GM12891 (cell line): ENCODE measurements around the gene LRIT2.
"Not testable (repeated sequence)": the region's sequence is repeated elsewhere in the genome, so short reads cannot be mapped to it uniquely, and the experiment has no call there.

Experiments
- DNase-seq: peaks from one replicate; pipeline ENCODE4 v3.0.0; 2011; ENCODE audit warnings: low spot score; ENCODE audit not compliant: insufficient read length
- FAIRE-seq: peaks from 2 replicates; lab custom pipeline; 2011; peaks lifted over from hg19 to GRCh38; lab: Jason Lieb, UNC
- PAX5 ChIP-seq: IDR thresholded peaks from 2 replicates; pipeline ENCODE4 v1.6.1; 2011; ENCODE audit warnings: low read length, moderate library complexity, mild to moderate bottlenecking; ENCODE audit not compliant: insufficient read depth, severe bottlenecking
- POLR2A ChIP-seq: IDR thresholded peaks from 2 replicates; pipeline ENCODE4 v1.6.1; 2011; ENCODE audit warnings: low read depth, low read length, control low read depth
- POLR2AphosphoS5 ChIP-seq: IDR thresholded peaks from 2 replicates; pipeline ENCODE4 v1.6.1; 2011; ENCODE audit warnings: low read depth, low read length, control low read depth
- POU2F2 ChIP-seq: IDR thresholded peaks from 2 replicates; pipeline ENCODE4 v1.6.1; 2011; ENCODE audit warnings: low read depth, mild to moderate bottlenecking, control low read depth, low read length, moderate library complexity
- SPI1 ChIP-seq: IDR thresholded peaks from 2 replicates; pipeline ENCODE4 v1.6.1; 2011; ENCODE audit warnings: low read depth, low read length, control low read depth
- TAF1 ChIP-seq: IDR thresholded peaks from 2 replicates; pipeline ENCODE4 v1.6.1; 2011; ENCODE audit warnings: low read depth, low read length, control low read depth

The LRIT2 gene

GRCh38 chr10:84193327-84193726 is 32.0 kb downstream of the LRIT2 start:
- no peak for FAIRE-seq

GRCh38 chr10:84191106-84191505 is 34.2 kb downstream of the LRIT2 start:
- FAIRE-seq, result no peak
- no peak for DNase-seq
- TF ChIP-seq PAX5, result no peak
- TF ChIP-seq SPI1, result no peak
- no peak for TF ChIP-seq POLR2AphosphoS5
- no peak for TF ChIP-seq POU2F2
- no peak for TF ChIP-seq TAF1
- no peak for TF ChIP-seq POLR2A

More at GRCh38 chr10:84193327-84193726, 32.0 kb downstream of the LRIT2 start:
- no peak for TF ChIP-seq POU2F2
- TF ChIP-seq TAF1, result no peak
- TF ChIP-seq PAX5, result no peak
- no peak for TF ChIP-seq POLR2AphosphoS5
- no peak for TF ChIP-seq SPI1
- TF ChIP-seq POLR2A, result no peak
- no peak for DNase-seq

GRCh38 chr10:84190621-84191020 is 34.7 kb downstream of the LRIT2 start:
- TF ChIP-seq POLR2A (no peak), SPI1 (no peak), PAX5 (no peak), POU2F2 (no peak), TAF1 (no peak), POLR2AphosphoS5 (no peak)
- no peak for DNase-seq
- FAIRE-seq, result no peak

- DNase-seq (no peak), FAIRE-seq (no peak)
- TF ChIP-seq SPI1 (no peak), TAF1 (no peak), POLR2AphosphoS5 (no peak), POLR2A (no peak), PAX5 (no peak), POU2F2 (no peak)
Measured at GRCh38 chr10:84188815-84189214, 36.5 kb downstream of the LRIT2 start.

GRCh38 chr10:84185526-84186175 is 39.7 kb downstream of the LRIT2 start:
- DNase-seq, result no peak
- no peak for FAIRE-seq
- TF ChIP-seq PAX5 (no peak), POLR2AphosphoS5 (no peak), POU2F2 (no peak), POLR2A (no peak), TAF1 (no peak), SPI1 (no peak)

GRCh38 chr10:84184517-84184916 is 40.8 kb downstream of the LRIT2 start:
- DNase-seq (no peak), FAIRE-seq (no peak)
- TF ChIP-seq TAF1 (no peak), POU2F2 (no peak), POLR2AphosphoS5 (no peak), PAX5 (no peak), SPI1 (no peak), POLR2A (no peak)

- no peak for DNase-seq
- TF ChIP-seq SPI1, result no peak
- TF ChIP-seq PAX5, result no peak
- no peak for FAIRE-seq
Measured at GRCh38 chr10:84181631-84182030, 43.7 kb downstream of the LRIT2 start.

GRCh38 chr10:84180386-84180785 is 45.0 kb downstream of the LRIT2 start:
- not testable (repeated sequence) for FAIRE-seq, DNase-seq

- DNase-seq (no peak), FAIRE-seq (peak; percentile 55)
- TF ChIP-seq PAX5 (no peak), POU2F2 (peak; percentile 87), POLR2AphosphoS5 (no peak), TAF1 (no peak), POLR2A (no peak), SPI1 (no peak)
Measured at GRCh38 chr10:84179059-84179710, 46.2 kb downstream of the LRIT2 start.

GRCh38 chr10:84178160-84178609 is 47.2 kb downstream of the LRIT2 start:
- FAIRE-seq (peak; percentile 99), DNase-seq (no peak)
- TF ChIP-seq TAF1 (no peak), POLR2AphosphoS5 (no peak), POU2F2 (no peak), PAX5 (no peak), POLR2A (no peak), SPI1 (no peak)
